GM11168 (cell line): Measurements from ENCODE around the gene MEGF11.

Experiments used
- in situ Hi-C: fragments of 300-500 bp; cut with MboI; formaldehyde crosslinking; loops from one replicate; pipeline ENCODE4 v1.12.0; 2022; ENCODE audit warnings: low sequenced_read_pairs; ENCODE audit not compliant: unreplicated experiment

MEGF11 gene

GRCh38 chr15:65856821-65857455 lies 396.6 kb downstream of the MEGF11 start:
- in situ Hi-C loops: no loop called here

- in situ Hi-C loops: loop anchor here (5.0 kb wide), 1 partner anchor 210 kb away; no protein-coding TSS in a partner anchor
These were observed 401.6 kb downstream of the MEGF11 start for GRCh38 chr15:65851981-65852380.

DNA sequence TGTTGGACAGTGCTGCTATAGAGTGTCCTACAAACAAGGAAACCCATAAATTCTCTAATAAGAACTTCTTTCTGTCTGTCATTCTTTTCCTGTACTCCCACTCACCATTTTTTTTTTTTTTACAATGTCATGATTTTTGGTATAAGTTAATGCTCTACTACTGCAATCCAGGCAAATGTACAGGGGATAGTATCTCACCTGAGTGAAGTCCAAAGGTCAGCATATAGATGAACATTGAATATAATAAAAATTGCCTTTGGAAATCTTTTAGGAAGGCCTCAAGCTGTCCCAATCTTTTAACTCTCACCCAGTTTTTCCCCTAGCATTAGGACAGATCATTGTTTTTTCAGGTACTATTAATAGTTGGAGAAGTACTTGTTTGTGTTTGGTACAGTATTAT lies 405.6 kb downstream of the MEGF11 start:
- in situ Hi-C loops: no loop called here

- in situ Hi-C loops: no loop called here
These were observed 407.6 kb downstream of the MEGF11 start for GRCh38 chr15:65845826-65846519.
